ENCODE measurements around the gene DNAJB9. TPM values are rescaled to one million over a fixed set of nuclear protein-coding genes. Genes with fewer than 3 reads are reported as not detected.

Gene DNAJB9
- total RNA-seq, 1 experiment from 2014 or later, result 13.3 TPM

GRCh38 chr7:108525985-108526767 is 43.5 kb upstream of the DNAJB9 start, which contains the start of gene PNPLA8:
PNPLA8 (minus strand) TSS chr7:108526135; CDS start chr7:108515491, 10,644 bp downstream.
- CTCF ChIA-PET, result interaction anchor here (0.6 to 0.7 kb wide), 4 partner anchors 8 to 345 kb away, joined by 3 read pairs; no protein-coding TSS in a partner anchor

GRCh38 chr7:108526768-108527017 is 43.0 kb upstream of the DNAJB9 start:
- no peak for DNase-seq
- intact Hi-C loops (cut with micrococcal nuclease; ENCODE audit: unreplicated experiment), result loop anchor here (5.0 kb wide), 1 partner anchor 41 kb away; the partner anchor contains the start of genes DNAJB9 and THAP5
- TF ChIP-seq, protein P1, sequence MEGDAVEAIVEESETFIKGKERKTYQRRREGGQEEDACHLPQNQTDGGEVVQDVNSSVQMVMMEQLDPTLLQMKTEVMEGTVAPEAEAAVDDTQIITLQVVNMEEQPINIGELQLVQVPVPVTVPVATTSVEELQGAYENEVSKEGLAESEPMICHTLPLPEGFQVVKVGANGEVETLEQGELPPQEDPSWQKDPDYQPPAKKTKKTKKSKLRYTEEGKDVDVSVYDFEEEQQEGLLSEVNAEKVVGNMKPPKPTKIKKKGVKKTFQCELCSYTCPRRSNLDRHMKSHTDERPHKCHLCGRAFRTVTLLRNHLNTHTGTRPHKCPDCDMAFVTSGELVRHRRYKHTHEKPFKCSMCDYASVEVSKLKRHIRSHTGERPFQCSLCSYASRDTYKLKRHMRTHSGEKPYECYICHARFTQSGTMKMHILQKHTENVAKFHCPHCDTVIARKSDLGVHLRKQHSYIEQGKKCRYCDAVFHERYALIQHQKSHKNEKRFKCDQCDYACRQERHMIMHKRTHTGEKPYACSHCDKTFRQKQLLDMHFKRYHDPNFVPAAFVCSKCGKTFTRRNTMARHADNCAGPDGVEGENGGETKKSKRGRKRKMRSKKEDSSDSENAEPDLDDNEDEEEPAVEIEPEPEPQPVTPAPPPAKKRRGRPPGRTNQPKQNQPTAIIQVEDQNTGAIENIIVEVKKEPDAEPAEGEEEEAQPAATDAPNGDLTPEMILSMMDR (IDR thresholded peaks at IDR 0.05; ENCODE audit: unreplicated experiment), result no peak
- peaks cover 28% of the 10 kb centered on the region for H3K4me1 Mint-ChIP-seq (ENCODE audit: low read depth, unreplicated experiment)
- H3K27ac Mint-ChIP-seq (ENCODE audit: unreplicated experiment), result peak overlapping the region; percentile 98
- H3K36me3 Mint-ChIP-seq (ENCODE audit: insufficient read depth, unreplicated experiment), result peaks cover 24% of the 10 kb centered on the region
- no peaks in the 10 kb centered on the region for H3K9me3 Mint-ChIP-seq (ENCODE audit: low read depth, unreplicated experiment)
- BruUV-seq (replicated peaks), result TSS peak; percentile 79
- H3K27me3 Mint-ChIP-seq (ENCODE audit: unreplicated experiment), result no peaks in the 10 kb centered on the region
- CTCF ChIA-PET, result no interaction called here
- H3K4me3 Mint-ChIP-seq (ENCODE audit: low read depth, unreplicated experiment), result peak overlapping the region; percentile 83

More at GRCh38 chr7:108525985-108526767, 43.5 kb upstream of the DNAJB9 start, which contains the start of gene PNPLA8:
- no peaks in the 10 kb centered on the region for H3K9me3 Mint-ChIP-seq (ENCODE audit: low read depth, unreplicated experiment)
- peaks cover 28% of the 10 kb centered on the region for H3K4me1 Mint-ChIP-seq (ENCODE audit: low read depth, unreplicated experiment)
- peaks cover 24% of the 10 kb centered on the region for H3K36me3 Mint-ChIP-seq (ENCODE audit: insufficient read depth, unreplicated experiment)
- intact Hi-C loops (cut with micrococcal nuclease; ENCODE audit: unreplicated experiment), result loop anchor here (5.0 kb wide), 1 partner anchor 41 kb away; the partner anchor contains the start of genes DNAJB9 and THAP5
- no TSS peak for BruUV-seq (replicated peaks)
- TF ChIP-seq, protein P1 (IDR thresholded peaks at IDR 0.05; ENCODE audit: unreplicated experiment), result no peak
- no peaks in the 10 kb centered on the region for H3K27me3 Mint-ChIP-seq (ENCODE audit: unreplicated experiment)
- peak; percentile 98 for DNase-seq
- H3K4me3 Mint-ChIP-seq (ENCODE audit: low read depth, unreplicated experiment), result peak within 1 kb of the TSS; percentile 83
- peak within 1 kb of the TSS; percentile 98 for H3K27ac Mint-ChIP-seq (ENCODE audit: unreplicated experiment)

DNA sequence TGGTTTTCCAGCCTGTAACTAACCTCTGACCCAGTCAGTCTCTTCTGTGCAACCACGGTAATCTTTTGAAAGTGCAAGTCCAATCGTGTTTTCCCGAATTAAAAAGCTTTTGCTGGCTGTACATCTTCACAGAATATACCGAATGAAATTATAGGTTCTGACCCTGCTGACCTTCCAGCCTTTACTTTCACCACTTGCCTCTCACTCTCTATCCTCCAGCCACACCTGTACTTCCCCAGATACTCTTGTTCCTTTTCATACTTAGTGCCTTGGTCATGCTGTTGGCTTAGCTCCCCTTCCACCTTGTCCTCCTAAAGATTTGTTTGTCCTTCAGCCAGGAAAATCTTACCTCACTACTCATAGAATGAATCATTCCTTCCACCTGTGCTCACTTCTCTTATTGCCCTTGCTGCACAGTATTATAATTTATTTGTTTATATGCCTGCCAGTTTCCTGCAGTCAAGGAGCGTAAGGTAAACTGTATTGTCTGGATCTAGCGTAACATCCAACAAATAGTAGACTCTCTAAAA is 41.4 kb upstream of the DNAJB9 start:
- Mint-ChIP-seq H3K9me3 (ENCODE audit: low read depth, unreplicated experiment) (no peaks in the 10 kb centered on the region), H3K4me1 (ENCODE audit: low read depth, unreplicated experiment) (peaks cover 28% of the 10 kb centered on the region), H3K36me3 (ENCODE audit: insufficient read depth, unreplicated experiment) (peaks cover 24% of the 10 kb centered on the region), H3K27ac (ENCODE audit: unreplicated experiment) (peak overlapping the region; percentile 72), H3K4me3 (ENCODE audit: low read depth, unreplicated experiment) (peak overlapping the region; percentile 10), H3K27me3 (ENCODE audit: unreplicated experiment) (no peaks in the 10 kb centered on the region)
- TF ChIP-seq, protein P1 (IDR thresholded peaks at IDR 0.05; ENCODE audit: unreplicated experiment), result no peak
- peak; percentile 1 for DNase-seq
- intact Hi-C loops (cut with micrococcal nuclease; ENCODE audit: unreplicated experiment), result loop anchor here (5.0 kb wide), 1 partner anchor 39 kb away; the partner anchor contains the start of genes DNAJB9 and THAP5
- BruUV-seq (replicated peaks), result no TSS peak
- CTCF ChIA-PET, result no interaction called here

GRCh38 chr7:108529341-108529740 is 40.3 kb upstream of the DNAJB9 start:
- Mint-ChIP-seq H3K4me1 (ENCODE audit: low read depth, unreplicated experiment) (peaks cover 18% of the 10 kb centered on the region), H3K9me3 (ENCODE audit: low read depth, unreplicated experiment) (no peaks in the 10 kb centered on the region), H3K4me3 (ENCODE audit: low read depth, unreplicated experiment) (no peak overlapping the region), H3K36me3 (ENCODE audit: insufficient read depth, unreplicated experiment) (peaks cover 21% of the 10 kb centered on the region), H3K27me3 (ENCODE audit: unreplicated experiment) (no peaks in the 10 kb centered on the region), H3K27ac (ENCODE audit: unreplicated experiment) (no peak overlapping the region)
- intact Hi-C loops (cut with micrococcal nuclease; ENCODE audit: unreplicated experiment), result loop anchor here (5.0 kb wide), 1 partner anchor 38 kb away; the partner anchor contains the start of genes DNAJB9 and THAP5
- no TSS peak for BruUV-seq (replicated peaks)
- DNase-seq, result no peak
- CTCF ChIA-PET, result no interaction called here
- TF ChIP-seq, protein P1 (IDR thresholded peaks at IDR 0.05; ENCODE audit: unreplicated experiment), result no peak

Measured in Calu3 (cell line).